ENCODE data around the gene TMEM86B. TPM values are rescaled to one million over a fixed set of nuclear protein-coding genes. Genes with fewer than 3 reads are reported as not detected.

The TMEM86B gene
- polyA plus RNA-seq, 1 donor (not counting 4 experiments of a cell fraction or from before 2014, with no cell fraction given) = 0.60 TPM

- no peak overlapping the region for H3K27ac ChIP-seq (ENCODE audit: control insufficient read depth, insufficient read depth, low read length)
- dilution Hi-C loops (cut with MboI; ENCODE audit: extremely low pct_ligation_motif_present, low sequenced_read_pairs) = no loop called here
- H3K4me1 ChIP-seq (ENCODE audit: control insufficient read depth, extremely low read depth, insufficient read depth, low read length) = no peaks in the 10 kb centered on the region
- DNase-seq (ENCODE audit: low read depth, low spot score) = no peak
- no peak overlapping the region for H2AFZ ChIP-seq (ENCODE audit: control insufficient read depth, low read length)
- no peak overlapping the region for H3K9ac ChIP-seq (ENCODE audit: control insufficient read depth, extremely low read depth, insufficient read depth, low read length)
- H3K79me2 ChIP-seq (ENCODE audit: control insufficient read depth, insufficient read depth, low read length) = no peaks in the 10 kb centered on the region
- peaks cover 2% of the 10 kb centered on the region for H4K20me1 ChIP-seq (ENCODE audit: control insufficient read depth, extremely low read depth, insufficient read depth, low read length)
- peaks cover 51 to 55% of the 10 kb centered on the region in 2 experiments for H3K36me3 ChIP-seq (ENCODE audit: control insufficient read depth in 2 of 2, extremely low read depth in 1 of 2, insufficient read depth in 2 of 2, low read length in 2 of 2)
- no peak overlapping the region for H3K4me3 ChIP-seq (ENCODE audit: control insufficient read depth in 2 of 3, extremely low read depth in 1 of 3, insufficient read depth in 2 of 3, low read depth in 1 of 3, low read length in 3 of 3)
- TF ChIP-seq EZH2 (IDR thresholded peaks at IDR 0.05; ENCODE audit: low read length) (no peak), CTCF (optimal IDR thresholded peaks at IDR 0.05 in 1 of 3, IDR thresholded peaks at IDR 0.05 in 1 of 3, conservative IDR thresholded peaks at IDR 0.05 in 1 of 3; ENCODE audit: extremely low read depth in 1 of 3, insufficient read depth in 2 of 3, low read length in 3 of 3) (no peak)
- no peaks in the 10 kb centered on the region for H3K27me3 ChIP-seq (ENCODE audit: control insufficient read depth, extremely low read depth, insufficient read depth, low read length)
- no peaks in the 10 kb centered on the region for H3K9me3 ChIP-seq (ENCODE audit: control insufficient read depth, low read depth, low read length)
- no peak for FAIRE-seq
- H3K4me2 ChIP-seq (ENCODE audit: control insufficient read depth, extremely low read depth, insufficient read depth, low read depth, low read length) = no peak overlapping the region
- H3K9me1 ChIP-seq (ENCODE audit: control insufficient read depth, extremely low read depth, insufficient read depth, low read length) = no peaks in the 10 kb centered on the region
These were observed 9.5 kb upstream of the TMEM86B start for GRCh38 chr19:55238030-55238429.

DNA sequence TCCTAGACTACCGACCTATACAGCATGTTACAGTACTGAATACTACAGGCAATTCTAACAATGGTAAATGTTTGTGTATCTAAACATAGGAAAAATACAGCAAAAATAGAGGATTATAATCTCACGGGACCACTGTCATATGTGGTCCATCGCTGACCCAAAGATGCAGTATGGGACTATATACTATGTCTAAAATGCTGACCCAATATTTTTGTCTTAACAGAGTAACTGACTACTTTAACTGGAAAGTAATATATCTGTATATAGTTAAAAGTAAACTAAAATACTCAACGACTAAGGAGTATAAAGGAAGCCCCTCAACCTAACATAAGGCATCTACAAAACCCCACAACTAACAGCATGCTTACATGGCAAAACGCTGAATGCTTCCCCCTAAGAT lies 4.4 kb upstream of the TMEM86B start:
- peaks cover 2% of the 10 kb centered on the region for H4K20me1 ChIP-seq (ENCODE audit: control insufficient read depth, extremely low read depth, insufficient read depth, low read length)
- H3K79me2 ChIP-seq (ENCODE audit: control insufficient read depth, insufficient read depth, low read length) = no peaks in the 10 kb centered on the region
- no peak for DNase-seq (ENCODE audit: low read depth, low spot score)
- H3K36me3 ChIP-seq (ENCODE audit: control insufficient read depth in 2 of 2, extremely low read depth in 1 of 2, insufficient read depth in 2 of 2, low read length in 2 of 2) = peaks cover 42 to 44% of the 10 kb centered on the region in 2 experiments
- no peak overlapping the region for H3K27ac ChIP-seq (ENCODE audit: control insufficient read depth, insufficient read depth, low read length)
- no peak for FAIRE-seq
- H3K9me3 ChIP-seq (ENCODE audit: control insufficient read depth, low read depth, low read length) = no peaks in the 10 kb centered on the region
- H3K9me1 ChIP-seq (ENCODE audit: control insufficient read depth, extremely low read depth, insufficient read depth, low read length) = no peaks in the 10 kb centered on the region
- no peaks in the 10 kb centered on the region for H3K27me3 ChIP-seq (ENCODE audit: control insufficient read depth, extremely low read depth, insufficient read depth, low read length)
- dilution Hi-C loops (cut with MboI; ENCODE audit: extremely low pct_ligation_motif_present, low sequenced_read_pairs) = no loop called here
- no peak for TF ChIP-seq EZH2 (IDR thresholded peaks at IDR 0.05; ENCODE audit: low read length)
- no peak for TF ChIP-seq CTCF (optimal IDR thresholded peaks at IDR 0.05 in 1 of 3, IDR thresholded peaks at IDR 0.05 in 1 of 3, conservative IDR thresholded peaks at IDR 0.05 in 1 of 3; ENCODE audit: extremely low read depth in 1 of 3, insufficient read depth in 2 of 3, low read length in 3 of 3)
- no peak overlapping the region for H3K4me3 ChIP-seq (ENCODE audit: control insufficient read depth in 2 of 3, extremely low read depth in 1 of 3, insufficient read depth in 2 of 3, low read depth in 1 of 3, low read length in 3 of 3)
- H3K4me1 ChIP-seq (ENCODE audit: control insufficient read depth, extremely low read depth, insufficient read depth, low read length) = no peaks in the 10 kb centered on the region
- H3K4me2 ChIP-seq (ENCODE audit: control insufficient read depth, extremely low read depth, insufficient read depth, low read depth, low read length) = no peak overlapping the region
- H2AFZ ChIP-seq (ENCODE audit: control insufficient read depth, low read length) = no peak overlapping the region
- no peak overlapping the region for H3K9ac ChIP-seq (ENCODE audit: control insufficient read depth, extremely low read depth, insufficient read depth, low read length)
